GM12878 (cell line): ENCODE results near the gene ZNF418. TPM values are rescaled to one million over a fixed set of nuclear protein-coding genes. Genes with fewer than 3 reads are reported as not detected.

Experiments used
- BACH1 ChIP-seq: fragments of 450-650 bp; IDR thresholded peaks from 2 replicates; pipeline ENCODE4 v1.6.1; 2017; ENCODE audit warnings: mild to moderate bottlenecking, borderline replicate concordance
- CHD2 ChIP-seq: IDR thresholded peaks from 2 replicates; pipeline ENCODE4 v1.6.1; 2011; ENCODE audit warnings: low read depth, low read length, improper control_type of control experiment, borderline replicate concordance
- CREB1 ChIP-seq: IDR thresholded peaks from 2 replicates; pipeline ENCODE4 v1.6.1; 2012; ENCODE audit warnings: low read depth, mild to moderate bottlenecking, inconsistent platforms
- CREM ChIP-seq: IDR thresholded peaks from 2 replicates; pipeline ENCODE4 v1.6.1; 2014; ENCODE audit warnings: antibody characterized with exemption, low read depth
- CTCF ChIP-seq, 3 experiments: IDR thresholded peaks in 2 of 3; conservative IDR thresholded peaks in 1 of 3; 2 replicates each; pipeline ENCODE4 v1.5.1; 2011; ENCODE audit warnings: low read depth in 3 of 3, low read length in 3 of 3, mild to moderate bottlenecking in 3 of 3, control low read depth in 2 of 3, moderate library complexity in 2 of 3, inconsistent platforms in 1 of 3, mixed read lengths in 1 of 3; ENCODE audit not compliant: control insufficient read depth in 2 of 3, insufficient read depth in 1 of 3; ENCODE audit errors: extremely low read depth in 1 of 3
- ELK1 ChIP-seq: IDR thresholded peaks from 2 replicates; pipeline ENCODE4 v1.6.1; 2012; ENCODE audit warnings: low read depth, low read length, improper control_type of control experiment
- FOXM1 ChIP-seq: IDR thresholded peaks from 2 replicates; pipeline ENCODE4 v1.6.1; 2012; ENCODE audit warnings: low read depth, mild to moderate bottlenecking, inconsistent platforms, low read length, moderate library complexity
- IKZF1 ChIP-seq: fragments of 450-650 bp; conservative IDR thresholded peaks from 2 replicates; pipeline ENCODE4 v1.6.1; 2017; ENCODE audit warnings: antibody characterized with exemption, mild to moderate bottlenecking
- IKZF2 ChIP-seq, 2 experiments: fragments of 450-650 bp; IDR thresholded peaks; 2 replicates each; pipeline ENCODE4 v1.6.1; 2017; ENCODE audit warnings: mild to moderate bottlenecking in 2 of 2, moderate library complexity in 2 of 2
- MEF2B ChIP-seq: fragments of 450-650 bp; IDR thresholded peaks from 2 replicates; pipeline ENCODE4 v1.6.1; 2018; ENCODE audit warnings: mild to moderate bottlenecking, moderate library complexity; ENCODE audit not compliant: partially characterized antibody, poor library complexity, severe bottlenecking
- NFYB ChIP-seq: IDR thresholded peaks from 2 replicates; pipeline ENCODE4 v1.6.1; 2011; ENCODE audit warnings: low read depth, mild to moderate bottlenecking, low read length, improper control_type of control experiment, moderate library complexity; ENCODE audit not compliant: insufficient read depth
- NR2F1 ChIP-seq: fragments of 450-650 bp; conservative IDR thresholded peaks from 2 replicates; pipeline ENCODE4 v1.6.1; 2017; ENCODE audit warnings: mild to moderate bottlenecking
- PBX3 ChIP-seq: IDR thresholded peaks from 2 replicates; pipeline ENCODE4 v1.6.1; 2011; ENCODE audit warnings: mild to moderate bottlenecking, low read depth, low read length, moderate library complexity; ENCODE audit not compliant: insufficient replicate concordance
- PML ChIP-seq: IDR thresholded peaks from 2 replicates; pipeline ENCODE4 v1.6.1; 2012; ENCODE audit warnings: low read length, inconsistent platforms
- POLR2A ChIP-seq: IDR thresholded peaks from 2 replicates; pipeline ENCODE4 v1.6.1; 2011; ENCODE audit warnings: low read depth, mild to moderate bottlenecking, low read length
- RAD21 ChIP-seq: IDR thresholded peaks from 2 replicates; pipeline ENCODE4 v1.6.1; 2011; ENCODE audit warnings: mild to moderate bottlenecking, low read depth, low read length, moderate library complexity; ENCODE audit not compliant: insufficient read depth
- RAD51 ChIP-seq: fragments of 450-650 bp; IDR thresholded peaks from 2 replicates; pipeline ENCODE4 v1.6.1; 2016; ENCODE audit warnings: moderate library complexity, mild to moderate bottlenecking, inconsistent platforms
- SIX5 ChIP-seq: IDR thresholded peaks from 2 replicates; pipeline ENCODE4 v1.6.1; 2011; ENCODE audit warnings: mild to moderate bottlenecking, low read depth, low read length, moderate library complexity; ENCODE audit not compliant: severe bottlenecking
- SMAD5 ChIP-seq: IDR thresholded peaks from 2 replicates; pipeline ENCODE4 v1.6.1; 2016; ENCODE audit warnings: antibody characterized with exemption, low read depth
- USF1 ChIP-seq: IDR thresholded peaks from 2 replicates; pipeline ENCODE4 v1.6.1; 2011; ENCODE audit warnings: borderline replicate concordance, low read depth, mild to moderate bottlenecking, moderate library complexity, mixed read lengths, low read length; ENCODE audit not compliant: insufficient read depth; ENCODE audit errors: extremely low read length
- polyA plus RNA-seq, 11 experiments: library from polyadenylated mRNA; depleted of rRNA in 4 of 11; unstranded in 6 of 11; stranded (reverse) in 5 of 11; fragments of >200 nt; fragmentation: Nextera tagmentation in 4 of 11; fragmentation: Illumina TruSeq in 1 of 11; extraction: Ambion mirVana in 4 of 11; extraction: Trizol in 1 of 11; gene quantifications; 1 replicate in 1 of 11; 2 replicates in 10 of 11; pipeline versions ENCODE4 v1.2.1 to v1.2.3, GENCODE V29; 2011 to 2016; ENCODE audit warnings: inconsistent platforms in 2 of 11, missing spikeins in 2 of 11, low read depth in 1 of 11
- total RNA-seq, 4 experiments: library from RNA; depleted of rRNA in 3 of 4; stranded (reverse); fragments of >200 nt in 3 of 4; fragmentation: Illumina TruSeq in 1 of 4; extraction: Trizol in 1 of 4; gene quantifications; 2 replicates each; pipeline versions ENCODE4 v1.2.1 to v1.2.3, GENCODE V29; 2013 to 2021
- TF ChIP-seq, protein P1 (sequence below): fragments of 450-650 bp; IDR thresholded peaks from 2 replicates; pipeline ENCODE4 v1.6.1; 2016; ENCODE audit warnings: mild to moderate bottlenecking
- TF ChIP-seq, protein P2 (sequence below): IDR thresholded peaks from 2 replicates; pipeline ENCODE4 v1.6.1; 2012; ENCODE audit warnings: low read depth, low read length, improper control_type of control experiment

The ZNF418 gene
- total and polyA plus RNA-seq, 10 of the 15 experiments (the other 5 are each of a cell fraction or from before 2014, with no cell fraction given) = 0.20 to 1.3 (median 0.59) TPM; not detected in 1

GRCh38 chr19:57916168-57916995 is 18.8 kb downstream of the ZNF418 start, which contains the start of gene ZNF417 (continued):
- TF ChIP-seq USF1 (peak; percentile 45), FOXM1 (peak; percentile 42; the same call in 1 of the 2 replicates), RAD51 (peak; percentile 84), SIX5 (peak; percentile 86), PBX3 (peak; percentile 92), CREM (peak; percentile 92), SMAD5 (0 out of 2 replicates have a peak, but pooled peaks have one; percentile 29), RAD21 (peak; percentile 20; the same call in 1 of the 2 replicates), MEF2B (peak; percentile 34), POLR2A (peak; percentile 75), CTCF (IDR thresholded peaks at IDR 0.05 in 2 of 3, conservative IDR thresholded peaks at IDR 0.05 in 1 of 3; ENCODE audit: control insufficient read depth in 2 of 3, extremely low read depth in 1 of 3, insufficient read depth in 1 of 3, low read depth in 3 of 3, low read length in 3 of 3) (peak; percentile 28 to 30 (median 30); a peak in 4 of 6 replicates), PML (0 out of 2 replicates have a peak, but pooled peaks have one; percentile 39), IKZF1 (peak; percentile 91), NFYB (peak; percentile 56; the same call in 1 of the 2 replicates), CHD2 (peak; percentile 79), BACH1 (peak; percentile 70; the same call in 1 of the 2 replicates), IKZF2 (IDR thresholded peaks at IDR 0.05) (0 out of 4 replicates have a peak, but pooled peaks of 1 of the 2 experiments have one; percentile 32), NR2F1 (peak; percentile 72), ELK1 (peak; percentile 28; the same call in 1 of the 2 replicates), CREB1 (peak; percentile 92)
- TF ChIP-seq, protein P1, sequence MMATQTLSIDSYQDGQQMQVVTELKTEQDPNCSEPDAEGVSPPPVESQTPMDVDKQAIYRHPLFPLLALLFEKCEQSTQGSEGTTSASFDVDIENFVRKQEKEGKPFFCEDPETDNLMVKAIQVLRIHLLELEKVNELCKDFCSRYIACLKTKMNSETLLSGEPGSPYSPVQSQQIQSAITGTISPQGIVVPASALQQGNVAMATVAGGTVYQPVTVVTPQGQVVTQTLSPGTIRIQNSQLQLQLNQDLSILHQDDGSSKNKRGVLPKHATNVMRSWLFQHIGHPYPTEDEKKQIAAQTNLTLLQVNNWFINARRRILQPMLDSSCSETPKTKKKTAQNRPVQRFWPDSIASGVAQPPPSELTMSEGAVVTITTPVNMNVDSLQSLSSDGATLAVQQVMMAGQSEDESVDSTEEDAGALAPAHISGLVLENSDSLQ = peak; percentile 98
- TF ChIP-seq, protein P2, sequence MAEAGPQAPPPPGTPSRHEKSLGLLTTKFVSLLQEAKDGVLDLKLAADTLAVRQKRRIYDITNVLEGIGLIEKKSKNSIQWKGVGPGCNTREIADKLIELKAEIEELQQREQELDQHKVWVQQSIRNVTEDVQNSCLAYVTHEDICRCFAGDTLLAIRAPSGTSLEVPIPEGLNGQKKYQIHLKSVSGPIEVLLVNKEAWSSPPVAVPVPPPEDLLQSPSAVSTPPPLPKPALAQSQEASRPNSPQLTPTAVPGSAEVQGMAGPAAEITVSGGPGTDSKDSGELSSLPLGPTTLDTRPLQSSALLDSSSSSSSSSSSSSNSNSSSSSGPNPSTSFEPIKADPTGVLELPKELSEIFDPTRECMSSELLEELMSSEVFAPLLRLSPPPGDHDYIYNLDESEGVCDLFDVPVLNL = peak; percentile 54; the same call in 1 of the 2 replicates
